ENCODE results near the gene GNA15. TPM values are rescaled to one million over a fixed set of nuclear protein-coding genes. Genes with fewer than 3 reads are reported as not detected.
"Not testable (repeated sequence)": the region's sequence is repeated elsewhere in the genome, so short reads cannot be mapped to it uniquely, and the experiment has no call there.

Gene GNA15
- polyA plus RNA-seq (2013, experiment 1 of 2; ENCODE audit: insufficient read length) = not detected
- polyA plus RNA-seq (2013, experiment 2 of 2; ENCODE audit: insufficient read length) = 0.14 TPM

- no peak for DNase-seq
Measured at GRCh38 chr19:3135961-3136683, at the start of gene GNA15. TSS of gene GNA15 (plus strand) at chr19:3136033. CDS start at chr19:3136451, 418 bp downstream.

- no peak for DNase-seq
Measured at GRCh38 chr19:3087769-3088168, 48.1 kb upstream of the GNA15 start.

- not testable (repeated sequence) for DNase-seq
Measured at GRCh38 chr19:3089299-3089855, 46.5 kb upstream of the GNA15 start.

GRCh38 chr19:3094601-3095440 is 41.0 kb upstream of the GNA15 start:
- peak; percentile 15 for DNase-seq

- no peak for DNase-seq
Measured at GRCh38 chr19:3095441-3096191, 40.2 kb upstream of the GNA15 start.

GRCh38 chr19:3096267-3096901 is 39.4 kb upstream of the GNA15 start:
- DNase-seq = no peak

GRCh38 chr19:3096902-3097326 is 38.9 kb upstream of the GNA15 start:
- no peak for DNase-seq

GRCh38 chr19:3097442-3097871 is 38.4 kb upstream of the GNA15 start:
- DNase-seq = no peak

- no peak for DNase-seq
Measured at GRCh38 chr19:3098141-3098514, 37.7 kb upstream of the GNA15 start.

- DNase-seq = no peak
Measured at GRCh38 chr19:3098515-3099346, 37.1 kb upstream of the GNA15 start.

- DNase-seq = no peak
Measured at GRCh38 chr19:3099347-3100145, 36.3 kb upstream of the GNA15 start.

- DNase-seq = no peak
Measured at GRCh38 chr19:3100331-3100730, 35.5 kb upstream of the GNA15 start.

- no peak for DNase-seq
Measured at GRCh38 chr19:3100747-3101730, 34.8 kb upstream of the GNA15 start.

GRCh38 chr19:3102239-3103140 is 33.3 kb upstream of the GNA15 start:
- no peak for DNase-seq

- no peak for DNase-seq
Measured at GRCh38 chr19:3104708-3104983, 31.2 kb upstream of the GNA15 start.

- DNase-seq = no peak
Measured at GRCh38 chr19:3105641-3106508, 30.0 kb upstream of the GNA15 start.

- no peak for DNase-seq
Measured at GRCh38 chr19:3106509-3107141, 29.2 kb upstream of the GNA15 start.

All from fibroblast of skin of scalp (primary cell).